H1 (cell line): ENCODE results near the gene CCDC93. TPM values are rescaled to one million over a fixed set of nuclear protein-coding genes. Genes with fewer than 3 reads are reported as not detected.

ENCODE experiments used
- CHD2 ChIP-seq: IDR thresholded peaks from 2 replicates; pipeline ENCODE4 v1.6.1; 2012; ENCODE audit warnings: low read length, improper control_type of control experiment
- E2F6 ChIP-seq: IDR thresholded peaks from 2 replicates; pipeline ENCODE4 v1.6.1; 2012; ENCODE audit warnings: inconsistent platforms
- TAF7 ChIP-seq: optimal IDR thresholded peaks from 2 replicates; pipeline ENCODE3; 2011; ENCODE audit warnings: low read depth, mild to moderate bottlenecking, inconsistent platforms, low read length, moderate library complexity, borderline replicate concordance
- TCF12 ChIP-seq: IDR thresholded peaks from 2 replicates; pipeline ENCODE4 v1.6.1; 2011; ENCODE audit warnings: low read depth, mild to moderate bottlenecking, low read length
- polyA plus RNA-seq, 7 experiments: library from polyadenylated mRNA; depleted of rRNA in 3 of 7; stranded (reverse) in 5 of 7; unstranded in 2 of 7; fragments of >200 nt in 5 of 7; fragments of 200-250 nt in 2 of 7; gene quantifications; 1 replicate in 5 of 7; 2 replicates in 1 of 7; 4 replicates in 1 of 7; pipeline versions ENCODE4 v1.2.1 to v1.2.3, GENCODE V29; 2011 to 2013; ENCODE audit warnings: missing spikeins in 2 of 7, mixed read lengths in 2 of 7
- small RNA-seq: library from polyadenylated mRNA; stranded (forward); fragments of <200 nt; extraction: miRNeasy Mini kit (QIAGEN cat#:217004); gene quantifications from one replicate; pipeline ENCODE3, GENCODE V24; 2013; ENCODE audit not compliant: insufficient read depth
- total RNA-seq: library from RNA; stranded (reverse); fragmentation: NEBNext Ultra II Directional; extraction: Animal tissue kit (Norgen Biotek cat#: 25700); gene quantifications from 2 replicates; pipeline ENCODE4 v1.2.1, GENCODE V29; 2021

The CCDC93 gene
- total and polyA plus RNA-seq, 2 of the 8 experiments (the other 6 are each of a cell fraction or from before 2014, with no cell fraction given), result 5.5 to 18.0 TPM

DNA sequence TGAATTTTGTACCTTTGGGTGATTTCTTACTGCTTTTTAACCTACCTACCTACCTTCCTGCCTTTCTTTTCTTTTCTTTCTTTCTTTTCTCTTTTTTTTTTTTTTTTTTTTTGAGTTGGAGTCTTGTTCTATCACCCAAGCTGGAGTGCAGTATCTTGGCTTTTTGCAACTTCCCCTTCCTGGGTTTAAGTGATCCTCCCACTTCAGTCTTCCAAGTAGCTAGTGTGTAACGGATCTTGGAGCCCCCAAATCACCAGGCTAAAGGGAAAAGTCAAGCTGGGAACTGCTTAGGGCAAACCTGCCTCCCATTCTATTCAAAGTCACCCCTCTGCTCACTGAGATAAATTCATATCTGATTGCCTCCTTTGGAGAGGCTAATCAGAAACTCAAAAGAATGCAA is 138.1 kb downstream of the CCDC93 start (continued):
- no peak for TF ChIP-seq TAF7
- no peak for TF ChIP-seq CHD2
- no peak for TF ChIP-seq TCF12
- no peak for TF ChIP-seq E2F6

Small RNA genes within 50 kb of the gene (small RNA-seq; reads per million reads assigned to genes)
- gene RN7SL111P, result not detected

Other genes with a start within 250 kb of the CCDC93 start
- gene DDX18, start 199.4 kb downstream of the CCDC93 start, total RNA-seq, result 111 and 119 TPM in 2 replicates
- 21.2 and 31.3 TPM in 2 replicates for gene DDX18, start 199.4 kb downstream of the CCDC93 start, polyA plus RNA-seq (2011; rRNA removed)
- 6.5 and 7.0 TPM in 2 replicates for gene INSIG2, start 74.4 kb upstream of the CCDC93 start, total RNA-seq
- gene INSIG2, start 74.4 kb upstream of the CCDC93 start, polyA plus RNA-seq (2011; rRNA removed), result 4.8 and 11.2 TPM in 2 replicates